Stimulated activated naive CD8-positive, alpha-beta T cell treated with anti-CD3 and anti-CD28 coated beads, Interleukin-15, amount 100 ng/mL, for 72 hours (primary cell): ENCODE data around the gene DDAH1.

Experiments used
- ATAC-seq: fragments of 150-1000 bp; cut with Tn5 transposase; 2 replicates; pipeline ENCODE4 v1.10.0; 2021; ENCODE audit warnings: mild to moderate bottlenecking, moderate library complexity
- DNase-seq, 2 donors: peaks; one replicate each; pipeline ENCODE4 v3.0.0; 2021 to 2022
- H3K27ac Mint-ChIP-seq, 2 donors: one replicate each; pipeline ENCODE4 v1.8.0; 2022; ENCODE audit warnings: mild to moderate bottlenecking in 2 of 2, mixed read lengths in 2 of 2, moderate library complexity in 2 of 2
- H3K27me3 Mint-ChIP-seq: one replicate; pipeline ENCODE4 v1.8.0; 2022; ENCODE audit warnings: mixed read lengths
- H3K4me1 Mint-ChIP-seq: one replicate; pipeline ENCODE4 v1.8.0; 2022; ENCODE audit warnings: mild to moderate bottlenecking, mixed read lengths
- H3K4me3 Mint-ChIP-seq, 2 donors: one replicate each; pipeline ENCODE4 v1.8.0; 2022; ENCODE audit warnings: mild to moderate bottlenecking in 2 of 2, mixed read lengths in 2 of 2, moderate library complexity in 1 of 2
- H3K9me3 Mint-ChIP-seq, 2 donors: one replicate each; pipeline ENCODE4 v1.8.0; 2022; ENCODE audit warnings: mixed read lengths in 2 of 2

Gene DDAH1

DNA sequence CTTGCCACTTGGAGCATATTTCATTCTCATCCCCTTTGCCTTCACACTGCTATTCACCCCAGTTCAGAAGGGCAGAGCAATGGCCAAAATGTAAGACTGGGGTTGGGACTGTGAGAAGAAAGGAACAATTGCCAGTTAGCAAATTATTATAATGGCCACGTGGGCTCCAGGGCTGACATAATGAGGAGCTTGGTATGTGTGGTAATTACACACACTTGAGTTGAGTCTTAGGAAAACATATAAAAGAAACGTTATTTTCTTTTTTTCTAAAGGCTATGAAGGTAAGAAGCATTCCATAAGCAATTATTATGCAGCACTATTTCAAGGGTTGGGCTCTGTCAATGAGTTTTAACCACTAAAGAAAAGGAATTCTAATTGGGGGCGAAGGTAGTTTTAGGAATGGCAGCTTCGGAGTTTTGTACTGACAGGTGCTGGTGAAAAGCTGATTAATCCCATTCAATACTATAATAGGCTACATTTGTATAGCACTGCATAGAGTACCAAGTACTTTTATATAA lies 156.1 kb downstream of the DDAH1 start:
- no peak for DNase-seq
- H3K9me3 Mint-ChIP-seq = no peaks in the 10 kb centered on the region
- H3K27ac Mint-ChIP-seq = no peak overlapping the region
- no peak overlapping the region for H3K4me3 Mint-ChIP-seq
- H3K4me1 Mint-ChIP-seq = peaks cover 9% of the 10 kb centered on the region
- peaks cover 56% of the 10 kb centered on the region for H3K27me3 Mint-ChIP-seq
- no peak for ATAC-seq

DNA sequence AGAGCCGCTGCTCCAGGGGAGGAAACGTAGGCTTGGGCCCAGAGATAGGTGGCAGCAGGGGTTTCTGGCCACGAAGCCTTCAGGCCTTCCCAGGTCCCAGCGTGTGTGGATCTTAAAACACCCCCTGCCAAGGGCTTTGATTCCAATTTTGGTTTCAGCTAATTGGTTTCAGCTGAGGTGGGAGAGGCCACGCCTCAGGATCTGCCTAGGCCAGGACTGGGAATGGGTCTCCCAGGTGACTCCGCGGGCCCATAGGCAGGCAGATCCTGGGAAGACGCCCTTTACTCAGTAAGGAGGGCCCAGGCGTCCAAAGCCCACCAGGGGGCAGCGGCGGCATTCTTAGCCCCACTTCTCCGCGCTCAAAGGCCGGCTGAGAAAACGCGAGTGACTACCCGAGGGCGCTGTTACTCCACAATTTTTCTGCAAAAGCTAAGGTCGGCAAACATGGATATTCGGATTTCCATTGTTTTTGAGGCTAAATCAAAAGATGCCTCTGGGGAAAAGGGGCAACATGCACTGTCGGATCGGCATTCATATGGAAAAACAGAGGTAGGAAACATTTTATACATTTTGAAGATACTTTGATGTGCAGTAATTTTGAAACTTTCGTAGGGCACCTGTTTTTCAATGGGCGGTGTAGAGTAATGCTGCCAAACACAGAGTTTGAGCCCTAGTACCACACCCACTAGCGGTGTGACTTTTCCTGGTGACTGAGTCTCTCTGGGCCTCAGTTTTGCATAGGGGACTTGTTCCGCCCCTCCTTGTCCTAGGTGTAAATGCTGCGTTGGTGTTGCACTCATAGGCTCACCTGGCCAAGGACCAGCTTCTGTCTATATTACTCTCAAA lies 156.7 kb downstream of the DDAH1 start:
- ATAC-seq = peak; percentile 92
- no peak overlapping the region for H3K27ac Mint-ChIP-seq
- peaks cover 56% of the 10 kb centered on the region for H3K27me3 Mint-ChIP-seq
- DNase-seq = peak; percentile 64 to 66
- no peaks in the 10 kb centered on the region for H3K9me3 Mint-ChIP-seq
- peaks cover 9% of the 10 kb centered on the region for H3K4me1 Mint-ChIP-seq
- peak overlapping the region in 1 of 2 donors; percentile 53 for H3K4me3 Mint-ChIP-seq

DNA sequence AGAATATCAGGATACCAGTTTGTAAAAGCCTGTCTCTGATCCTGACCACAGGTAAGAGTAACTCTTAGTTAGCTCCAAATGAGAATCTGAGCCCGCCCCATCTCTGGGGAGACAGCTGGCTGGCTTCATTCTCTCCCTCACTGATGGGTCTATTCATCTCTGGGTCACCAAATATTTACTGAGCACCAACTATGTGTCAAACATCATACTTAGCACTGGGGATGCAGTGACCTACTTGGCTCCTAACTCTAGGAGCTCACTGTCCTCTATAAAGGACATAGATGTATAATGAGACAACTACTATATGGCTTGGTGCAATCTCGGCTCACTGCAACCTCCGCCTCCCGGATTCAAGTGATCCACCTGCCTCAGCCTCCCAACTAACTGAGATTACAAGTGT lies 158.7 kb downstream of the DDAH1 start:
- Mint-ChIP-seq H3K4me1 (peaks cover 9% of the 10 kb centered on the region), H3K27me3 (peaks cover 65% of the 10 kb centered on the region), H3K27ac (no peak overlapping the region), H3K4me3 (no peak overlapping the region), H3K9me3 (no peaks in the 10 kb centered on the region)
- ATAC-seq (no peak), DNase-seq (no peak)

DNA sequence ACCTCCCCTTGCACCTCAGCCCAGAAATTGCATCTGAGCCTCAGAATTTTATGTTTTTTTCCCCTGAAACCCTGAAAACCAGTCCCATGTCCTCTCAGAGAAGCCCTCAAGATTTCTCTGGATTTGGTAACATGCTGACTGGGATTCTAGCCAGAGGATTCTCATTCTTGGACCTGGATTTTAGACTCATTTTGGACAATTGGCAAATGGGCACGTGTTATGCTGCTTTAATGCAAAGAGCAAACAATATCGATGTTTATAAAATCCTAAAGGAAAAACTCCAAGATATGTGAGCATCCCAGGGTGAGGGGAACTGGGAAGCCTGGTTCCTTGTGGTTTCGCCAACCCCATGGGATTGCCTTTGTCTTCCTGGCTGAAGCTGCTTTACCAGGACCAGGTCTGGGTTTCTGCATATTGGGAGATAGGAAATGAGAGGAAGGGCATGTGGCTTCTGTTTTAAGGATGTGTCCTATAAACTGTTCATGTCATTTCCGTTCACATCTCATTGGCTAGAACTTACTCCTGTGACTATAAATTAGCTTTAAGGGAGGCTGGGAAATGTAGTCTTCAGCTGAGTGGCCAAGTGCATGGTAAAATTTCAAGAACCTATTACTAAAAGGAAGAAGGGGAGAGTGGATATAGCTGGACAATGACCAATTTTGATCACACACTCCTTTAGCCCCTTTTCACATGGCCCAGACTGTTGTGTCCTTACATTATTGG lies 161.4 kb downstream of the DDAH1 start:
- ATAC-seq = no peak
- H3K27ac Mint-ChIP-seq = no peak overlapping the region
- H3K27me3 Mint-ChIP-seq = peaks cover 57% of the 10 kb centered on the region
- H3K9me3 Mint-ChIP-seq = no peaks in the 10 kb centered on the region
- no peak for DNase-seq
- peaks cover 16% of the 10 kb centered on the region for H3K4me1 Mint-ChIP-seq
- no peak overlapping the region for H3K4me3 Mint-ChIP-seq

DNA sequence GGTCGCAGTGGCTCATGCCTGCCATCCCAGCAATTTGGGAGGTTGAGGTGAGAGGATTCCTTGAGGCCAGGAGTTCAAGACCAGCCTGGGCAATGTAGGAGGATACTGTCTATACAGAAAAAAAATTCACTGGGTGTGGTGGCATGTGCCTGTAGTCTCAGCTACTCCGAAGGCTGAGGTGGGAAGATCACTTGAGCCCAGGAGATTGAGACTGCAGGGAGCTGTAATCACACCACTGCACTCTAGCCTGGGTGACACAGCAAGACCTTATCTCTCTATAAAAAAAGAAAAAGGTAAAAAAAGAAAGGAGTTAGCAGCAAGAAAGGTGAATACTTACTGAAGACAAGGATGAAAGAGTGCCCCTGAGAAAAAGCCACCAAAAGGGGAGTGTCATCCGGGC lies 164.8 kb downstream of the DDAH1 start:
- H3K27me3 Mint-ChIP-seq = peaks cover 49% of the 10 kb centered on the region
- DNase-seq (no peak), ATAC-seq (no peak)
- no peak overlapping the region for H3K4me3 Mint-ChIP-seq
- H3K9me3 Mint-ChIP-seq = no peaks in the 10 kb centered on the region
- H3K27ac Mint-ChIP-seq = no peak overlapping the region
- peaks cover 27% of the 10 kb centered on the region for H3K4me1 Mint-ChIP-seq

DNA sequence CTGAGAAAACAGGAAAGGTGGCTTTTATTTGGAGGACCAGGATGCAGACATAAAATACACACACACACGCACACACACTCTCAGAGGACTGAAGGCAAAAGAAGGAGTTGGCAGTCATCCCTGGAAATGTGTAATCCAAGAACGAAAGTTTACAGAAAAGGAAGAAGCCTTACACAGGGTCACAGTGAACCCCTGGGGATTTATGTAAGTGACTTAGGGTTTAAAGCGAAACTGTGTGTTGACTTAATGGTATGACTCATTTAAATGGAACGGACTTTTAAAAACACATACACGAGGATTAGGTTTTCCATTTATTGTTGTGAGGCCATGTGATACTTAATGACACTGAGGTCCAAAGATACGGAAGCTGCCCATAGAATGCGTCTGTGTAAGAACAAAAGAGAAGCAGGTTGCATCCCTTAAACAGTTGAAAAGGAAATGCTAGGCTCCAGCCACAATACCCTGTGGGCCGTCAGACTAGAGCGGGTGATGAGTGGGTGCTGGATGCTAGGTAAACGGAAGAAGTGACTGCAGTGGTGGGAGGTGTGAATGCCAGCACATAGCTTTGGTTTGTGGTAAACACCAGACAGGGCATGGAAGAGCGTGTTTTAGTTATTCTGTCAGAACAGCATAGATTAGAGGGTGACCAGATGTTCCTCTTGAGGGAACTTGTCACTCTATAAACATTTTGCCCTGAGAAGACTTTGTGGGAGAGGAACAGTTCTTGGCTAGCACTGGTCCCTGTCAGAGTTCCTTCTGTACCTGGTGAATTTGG lies 166.9 kb downstream of the DDAH1 start:
- Mint-ChIP-seq H3K9me3 (no peaks in the 10 kb centered on the region), H3K27ac (peak overlapping the region; percentile 49 to 81), H3K27me3 (peaks cover 49% of the 10 kb centered on the region), H3K4me3 (peak overlapping the region; percentile 57 to 58), H3K4me1 (peaks cover 27% of the 10 kb centered on the region)
- DNase-seq (peak; percentile 75 to 90), ATAC-seq (peak; percentile 99)

DNA sequence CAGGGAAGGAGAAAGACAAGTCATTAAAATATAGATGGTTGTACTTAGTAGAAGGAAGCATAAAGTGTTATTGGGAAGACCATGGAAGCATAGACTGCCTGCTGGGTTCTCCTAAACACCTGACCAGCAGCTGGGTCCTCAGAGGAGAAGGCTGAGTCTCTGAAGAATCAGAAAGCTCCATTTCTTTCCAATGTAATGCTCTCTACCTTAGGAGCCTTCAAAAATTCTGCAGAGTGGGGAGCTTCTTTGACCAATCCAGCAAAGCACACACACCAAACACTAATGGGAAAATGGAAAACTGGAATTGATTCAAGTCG lies 167.5 kb downstream of the DDAH1 start:
- ATAC-seq (no peak), DNase-seq (no peak)
- Mint-ChIP-seq H3K9me3 (no peaks in the 10 kb centered on the region), H3K27me3 (peaks cover 44% of the 10 kb centered on the region), H3K27ac (peak overlapping the region in 1 of 2 donors; percentile 16), H3K4me3 (peak overlapping the region; percentile 57 to 58), H3K4me1 (peaks cover 27% of the 10 kb centered on the region)

DNA sequence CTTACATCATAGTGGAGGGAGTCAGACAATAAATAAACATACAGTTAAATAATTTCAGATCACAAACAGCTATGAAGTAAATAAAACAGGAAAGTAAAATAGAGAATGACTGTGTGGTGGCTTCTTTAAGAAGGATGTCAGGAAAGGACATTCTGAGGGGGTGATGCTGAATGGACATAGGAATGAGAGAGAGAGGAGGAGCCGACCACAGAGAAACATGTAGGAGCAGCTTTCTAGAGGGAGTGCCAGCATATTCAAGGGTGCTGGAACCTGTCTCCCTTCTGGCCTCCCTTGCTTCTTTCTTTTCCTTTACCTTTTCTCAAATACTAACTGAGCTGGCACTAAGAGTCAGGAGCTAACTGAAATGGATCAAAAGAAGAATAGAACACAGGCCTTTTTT lies 168.0 kb downstream of the DDAH1 start:
- no peak overlapping the region for H3K27ac Mint-ChIP-seq
- peaks cover 27% of the 10 kb centered on the region for H3K4me1 Mint-ChIP-seq
- peak overlapping the region in 1 of 2 donors; percentile 57 for H3K4me3 Mint-ChIP-seq
- H3K9me3 Mint-ChIP-seq = no peaks in the 10 kb centered on the region
- ATAC-seq (no peak), DNase-seq (no peak)
- peaks cover 39% of the 10 kb centered on the region for H3K27me3 Mint-ChIP-seq

DNA sequence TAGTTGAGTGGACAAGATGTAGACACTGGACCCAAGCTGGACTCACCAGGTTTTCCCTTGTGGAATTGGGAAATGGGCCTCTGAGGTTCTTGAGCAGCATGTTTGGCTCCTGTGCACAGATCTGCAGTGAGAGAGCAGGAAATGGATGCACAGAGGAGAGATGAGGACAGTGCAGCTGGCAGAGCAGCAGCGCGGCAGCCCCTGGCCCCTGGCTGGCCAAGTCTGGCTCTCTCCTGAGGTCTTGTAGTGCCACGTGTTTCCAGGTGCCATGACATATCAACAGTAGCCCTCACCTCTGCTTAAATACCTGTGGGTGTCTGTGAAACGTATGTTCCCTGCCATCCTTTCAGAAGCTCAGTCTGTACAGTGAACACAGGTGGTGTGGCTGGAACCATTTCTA lies 169.3 kb downstream of the DDAH1 start:
- H3K27me3 Mint-ChIP-seq = peaks cover 29% of the 10 kb centered on the region
- no peak overlapping the region for H3K27ac Mint-ChIP-seq
- H3K4me1 Mint-ChIP-seq = peaks cover 27% of the 10 kb centered on the region
- no peak overlapping the region for H3K4me3 Mint-ChIP-seq
- DNase-seq (no peak), ATAC-seq (no peak)
- H3K9me3 Mint-ChIP-seq = no peaks in the 10 kb centered on the region

DNA sequence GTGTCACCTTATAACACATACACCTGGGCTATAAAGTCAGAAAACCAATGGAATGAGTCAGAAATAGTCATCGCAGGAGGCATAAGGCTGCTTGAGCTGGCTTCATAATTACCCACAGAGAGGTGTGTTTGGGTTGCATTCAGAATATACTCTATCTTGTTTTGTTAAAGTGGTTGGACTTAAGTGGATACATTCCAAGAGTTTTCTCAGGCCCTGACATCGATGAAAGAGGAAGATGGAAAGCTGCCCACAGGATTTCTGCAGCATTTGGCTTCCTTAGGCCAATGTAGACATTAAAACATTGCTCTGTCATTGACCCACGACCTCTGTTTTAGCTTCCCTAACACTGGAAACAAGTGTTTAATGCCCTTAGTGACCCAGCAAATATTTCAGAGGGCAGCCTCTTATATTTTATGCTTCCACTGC lies 169.9 kb downstream of the DDAH1 start:
- DNase-seq = no peak
- peaks cover 34% of the 10 kb centered on the region for H3K4me1 Mint-ChIP-seq
- no peak overlapping the region for H3K27ac Mint-ChIP-seq
- H3K27me3 Mint-ChIP-seq = peaks cover 27% of the 10 kb centered on the region
- H3K4me3 Mint-ChIP-seq = no peak overlapping the region
- no peak for ATAC-seq
- no peaks in the 10 kb centered on the region for H3K9me3 Mint-ChIP-seq

DNA sequence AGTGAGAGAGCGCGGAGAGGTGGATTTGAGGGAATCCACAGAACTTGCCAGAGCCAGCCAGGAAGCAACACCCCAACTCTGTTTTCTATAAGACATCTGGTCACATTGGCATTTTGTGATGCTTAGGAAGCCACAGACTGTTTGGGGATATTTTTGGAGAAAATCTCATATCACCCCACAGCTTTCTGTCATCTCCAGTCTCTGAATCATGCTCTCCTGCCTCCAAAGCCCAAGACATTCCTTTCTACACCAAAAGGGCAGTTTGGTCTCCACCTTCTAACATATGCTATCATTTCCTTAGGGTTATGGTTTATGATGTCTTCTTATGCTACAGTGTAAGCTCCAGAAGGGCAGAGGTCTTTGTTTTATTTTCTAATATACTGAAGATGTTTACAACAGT lies 174.1 kb downstream of the DDAH1 start:
- DNase-seq (no peak), ATAC-seq (no peak)
- H3K4me3 Mint-ChIP-seq = no peak overlapping the region
- H3K9me3 Mint-ChIP-seq = no peaks in the 10 kb centered on the region
- peaks cover 9% of the 10 kb centered on the region for H3K27me3 Mint-ChIP-seq
- H3K27ac Mint-ChIP-seq = no peak overlapping the region
- H3K4me1 Mint-ChIP-seq = peaks cover 7% of the 10 kb centered on the region

DNA sequence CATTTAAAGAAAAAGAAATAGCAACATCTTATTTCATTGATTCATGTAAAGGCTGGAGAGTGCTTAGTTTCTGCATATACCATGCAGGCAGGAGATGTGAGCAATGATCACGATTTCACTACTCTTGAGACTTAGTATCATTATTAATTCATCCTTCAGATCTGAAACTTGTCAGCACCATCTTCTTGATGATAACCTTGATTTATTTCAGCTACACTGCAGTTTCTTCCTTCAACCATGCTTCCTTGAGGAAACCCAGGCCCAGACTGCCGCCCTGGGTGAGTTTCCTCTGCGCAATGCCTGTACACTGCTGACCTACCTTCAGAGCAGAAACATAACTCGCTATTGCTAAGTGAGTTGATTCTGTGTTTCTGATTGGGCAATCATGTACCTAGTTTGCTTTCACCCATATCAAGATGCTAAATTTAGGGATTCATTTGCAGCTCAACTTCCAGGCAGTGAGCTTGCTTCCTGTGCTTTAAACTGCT lies 175.1 kb downstream of the DDAH1 start:
- ATAC-seq (peak; percentile 18), DNase-seq (no peak)
- H3K4me1 Mint-ChIP-seq = peaks cover 7% of the 10 kb centered on the region
- no peak overlapping the region for H3K27ac Mint-ChIP-seq
- no peak overlapping the region for H3K4me3 Mint-ChIP-seq
- no peaks in the 10 kb centered on the region for H3K9me3 Mint-ChIP-seq
- H3K27me3 Mint-ChIP-seq = peaks cover 9% of the 10 kb centered on the region

DNA sequence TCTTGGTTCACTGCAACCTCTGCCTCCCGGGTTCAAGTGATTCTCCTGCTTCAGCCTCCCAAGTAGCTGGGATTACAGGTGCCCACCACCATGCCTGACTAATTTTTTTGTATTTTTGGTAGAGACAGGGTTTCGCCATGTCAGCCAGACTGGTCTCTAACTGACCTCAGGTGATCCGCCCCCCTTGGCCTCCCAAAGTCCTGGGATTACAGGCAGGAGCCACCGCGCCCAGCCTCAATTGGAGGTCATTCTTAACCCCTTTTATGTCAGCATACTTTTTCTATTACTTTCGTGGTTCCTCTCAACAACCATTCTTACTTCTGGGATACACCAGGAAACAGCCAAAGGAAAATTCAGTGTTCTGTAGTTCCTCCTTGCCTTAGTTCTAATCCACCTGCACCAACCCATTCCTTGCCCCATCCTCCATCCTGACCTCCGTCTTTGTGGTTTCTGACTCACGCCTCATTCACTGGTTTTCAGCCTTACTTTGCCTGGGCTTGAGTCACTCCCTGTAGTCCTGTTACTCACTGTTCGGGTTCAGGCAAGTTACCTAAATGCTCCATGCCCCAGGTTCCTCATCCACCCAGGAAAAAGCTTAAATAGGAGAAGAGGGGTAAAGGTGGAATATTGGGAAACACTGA lies 175.6 kb downstream of the DDAH1 start:
- peak; percentile 63 for ATAC-seq

DNA sequence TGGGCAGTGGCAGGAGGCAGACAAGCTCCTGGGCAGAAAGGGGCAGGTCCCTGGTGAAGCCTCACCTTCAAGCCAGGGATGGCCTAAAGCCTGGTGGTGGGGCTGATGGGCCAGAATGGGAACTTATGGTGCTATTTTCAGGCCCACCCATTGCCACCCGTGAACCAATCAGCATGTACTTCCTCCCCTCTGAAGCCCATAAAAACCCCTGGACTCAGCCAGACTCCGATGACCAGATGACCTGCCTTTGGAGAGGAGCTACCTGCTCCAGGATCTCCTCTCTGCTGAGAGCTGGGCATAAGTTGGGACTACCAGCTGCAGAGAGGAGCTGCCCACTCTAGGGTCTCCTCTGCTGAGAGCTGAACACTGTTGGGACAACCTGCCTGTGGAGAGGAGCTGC lies 180.8 kb downstream of the DDAH1 start:
- ATAC-seq (peak; percentile 18), DNase-seq (no peak)
- peaks cover 7% of the 10 kb centered on the region for H3K4me1 Mint-ChIP-seq
- H3K4me3 Mint-ChIP-seq = no peak overlapping the region
- H3K27ac Mint-ChIP-seq = no peak overlapping the region
- no peaks in the 10 kb centered on the region for H3K9me3 Mint-ChIP-seq
- peaks cover 11% of the 10 kb centered on the region for H3K27me3 Mint-ChIP-seq

More for the DNA sequence above, 175.6 kb downstream of the DDAH1 start:
- Mint-ChIP-seq H3K4me3 (no peak overlapping the region), H3K4me1 (peaks cover 7% of the 10 kb centered on the region), H3K27me3 (peaks cover 9% of the 10 kb centered on the region), H3K27ac (no peak overlapping the region), H3K9me3 (no peaks in the 10 kb centered on the region)
- no peak for DNase-seq
